ENCODE measurements around the gene CEP112.
"Not testable (repeated sequence)": the region's sequence is repeated elsewhere in the genome, so short reads cannot be mapped to it uniquely, and the experiment has no call there.

CEP112 gene

DNA sequence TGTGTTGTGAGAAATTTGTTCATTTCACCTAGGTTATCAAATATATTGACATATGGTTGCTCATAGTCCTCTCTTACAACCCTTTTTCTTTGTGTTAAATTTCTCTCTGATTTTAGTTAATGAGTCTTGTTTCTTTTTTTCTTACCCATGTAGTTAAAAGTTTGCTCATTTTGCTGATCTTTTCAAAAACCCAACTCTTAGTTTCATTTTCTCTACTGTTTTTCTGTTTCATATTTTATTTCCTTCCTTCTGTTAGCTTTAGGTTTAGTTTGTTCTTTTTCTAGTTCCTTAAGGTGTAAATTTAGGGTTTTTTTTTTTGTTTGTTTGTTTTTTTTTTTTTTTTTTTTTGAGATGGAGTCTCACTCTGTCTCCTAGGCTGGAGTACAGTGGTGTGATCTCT, 42.4 kb downstream of the CEP112 start:
- DNase-seq = no peak

DNA sequence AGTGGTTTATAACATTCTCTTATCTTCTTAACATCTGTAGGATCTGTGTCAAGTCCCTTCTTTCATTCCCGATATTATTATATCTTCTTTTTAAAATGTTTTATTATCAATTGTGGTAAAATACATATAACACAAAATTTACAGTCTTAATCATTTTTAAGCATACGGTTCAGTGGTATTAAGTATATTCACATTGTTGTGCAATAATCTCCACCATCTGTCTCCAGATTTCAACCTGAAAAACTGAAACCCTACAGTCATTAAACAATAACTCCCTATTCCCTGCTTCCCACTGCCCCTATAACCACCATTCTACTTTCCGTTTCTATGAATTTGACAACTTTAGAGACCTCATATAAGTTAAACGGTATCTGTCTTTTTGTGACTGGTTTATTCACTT, 45.5 kb downstream of the CEP112 start:
- no peak for DNase-seq

DNA sequence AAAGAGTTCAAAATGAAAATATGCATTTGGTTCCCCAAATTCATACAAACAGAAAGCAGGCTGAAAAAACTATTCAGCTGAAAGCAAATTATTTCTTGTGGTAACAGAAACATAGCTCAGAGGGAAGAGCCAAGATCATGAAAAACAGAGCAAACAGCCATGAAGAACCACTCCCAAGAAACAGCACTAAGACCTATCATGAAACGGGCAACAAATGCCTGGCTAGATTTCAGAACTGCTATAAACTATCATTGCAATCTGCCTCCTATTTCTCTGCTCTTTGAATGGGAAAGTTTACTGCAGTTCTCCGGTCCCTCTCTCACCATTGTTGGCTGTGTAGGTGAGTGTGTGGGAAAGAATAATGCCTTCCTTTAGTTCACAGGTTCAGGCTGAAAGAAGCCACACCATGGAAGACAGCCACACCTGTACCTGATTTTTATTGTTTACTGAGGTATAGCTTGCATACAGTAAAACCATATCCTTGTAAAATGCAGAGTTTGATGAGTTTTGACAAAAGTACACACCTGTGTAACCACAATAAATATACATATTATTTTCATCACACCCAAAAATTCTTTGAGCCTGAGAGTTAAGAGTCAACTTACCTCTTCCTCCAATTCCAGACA, 48.2 kb downstream of the CEP112 start:
- DNase-seq = no peak

DNA sequence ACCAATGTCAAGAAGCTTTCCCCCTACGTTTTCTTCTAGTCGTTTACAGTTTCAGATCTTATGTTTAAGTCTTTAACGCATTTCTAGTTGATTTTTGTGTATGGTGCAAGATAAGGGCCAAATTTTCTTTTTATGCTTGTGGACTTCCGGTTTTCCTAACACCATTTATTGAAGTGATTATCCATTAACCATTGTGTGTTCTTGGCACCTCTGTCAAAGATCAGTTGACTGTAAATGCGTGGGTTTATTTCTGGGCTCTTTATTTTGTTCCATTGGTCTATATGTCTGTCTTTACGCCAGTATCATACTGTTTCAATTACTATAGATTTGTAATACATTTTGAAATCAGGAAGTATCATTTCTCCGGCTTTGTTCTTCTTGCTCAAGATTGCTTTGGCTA, 49.5 kb downstream of the CEP112 start:
- no peak for DNase-seq

DNA sequence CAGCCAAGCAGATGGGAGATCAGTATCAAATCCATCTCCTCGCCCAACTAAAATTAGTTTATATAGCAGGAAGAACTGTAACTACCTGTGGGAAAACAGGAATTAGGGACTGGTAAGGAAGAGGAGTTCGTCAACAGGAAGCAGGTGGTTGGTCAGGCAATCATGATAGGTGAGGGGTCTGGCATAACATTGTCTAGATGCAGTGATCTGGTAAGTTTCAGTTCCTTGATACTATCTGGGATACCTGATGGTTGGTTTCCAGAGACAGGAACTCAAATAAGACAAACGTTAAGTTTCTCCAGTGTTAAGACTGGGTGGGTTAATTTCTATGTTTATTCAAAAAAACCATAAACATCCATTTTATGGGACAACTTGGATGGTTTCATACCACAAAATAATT, 53.8 kb downstream of the CEP112 start:
- no peak for DNase-seq

DNA sequence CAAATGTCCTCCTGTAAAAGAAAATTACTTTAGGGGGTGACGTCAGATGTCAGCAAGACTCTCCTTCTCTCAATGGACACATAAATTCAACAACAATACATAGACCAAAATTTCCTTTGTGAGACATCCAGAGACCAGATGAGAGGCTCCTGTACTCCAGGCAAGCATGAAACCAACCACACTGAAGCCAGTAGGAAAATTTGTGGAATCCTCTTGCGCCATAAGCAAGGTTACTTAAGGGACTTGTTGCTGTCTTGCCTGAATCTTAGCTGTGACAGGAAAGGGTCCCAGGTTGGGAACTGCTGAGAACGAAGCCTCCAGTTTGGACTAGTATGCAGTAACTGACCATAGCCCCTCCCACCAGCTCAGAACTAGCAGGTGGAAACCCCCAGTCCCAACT, 56.0 kb downstream of the CEP112 start:
- DNase-seq = no peak

DNA sequence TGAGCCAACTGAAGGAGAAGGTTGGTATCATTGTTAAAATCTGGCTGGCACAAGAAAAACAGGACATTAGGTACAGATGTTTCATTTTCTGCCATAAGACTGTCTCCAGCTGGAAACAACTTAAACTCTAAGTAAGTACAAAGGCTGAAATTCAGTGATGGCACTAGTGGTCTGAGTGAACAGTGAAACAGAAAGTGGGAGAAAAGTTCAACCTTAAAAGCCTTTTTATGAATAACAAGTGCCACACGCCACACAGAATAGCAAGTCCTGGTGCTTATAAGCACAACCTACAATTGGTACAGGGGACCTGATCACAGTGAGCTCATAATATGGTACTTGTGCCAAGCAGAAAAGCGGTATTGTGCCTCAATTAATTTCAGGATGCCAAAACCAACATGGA, 56.7 kb downstream of the CEP112 start:
- DNase-seq = no peak

DNA sequence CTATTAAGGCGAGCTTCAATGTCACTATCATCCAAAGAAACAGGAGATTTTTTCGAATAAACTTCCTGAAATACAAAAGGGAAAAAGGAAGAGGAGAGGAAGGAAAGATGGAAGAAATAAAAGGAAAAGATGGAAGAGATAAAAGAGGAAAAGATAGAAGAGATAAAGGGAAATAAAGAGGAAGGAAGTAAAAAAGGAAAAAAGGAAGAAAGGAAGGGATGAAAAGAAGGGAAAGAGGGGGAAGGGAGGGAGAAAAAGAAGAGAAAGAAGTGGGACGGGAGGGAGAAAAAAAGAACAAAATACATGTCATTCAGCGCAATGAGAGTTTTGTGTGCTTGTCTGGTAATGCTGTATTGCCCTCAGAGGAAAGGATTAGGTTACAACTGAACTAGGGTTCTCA, 62.2 kb downstream of the CEP112 start:
- DNase-seq = no peak

DNA sequence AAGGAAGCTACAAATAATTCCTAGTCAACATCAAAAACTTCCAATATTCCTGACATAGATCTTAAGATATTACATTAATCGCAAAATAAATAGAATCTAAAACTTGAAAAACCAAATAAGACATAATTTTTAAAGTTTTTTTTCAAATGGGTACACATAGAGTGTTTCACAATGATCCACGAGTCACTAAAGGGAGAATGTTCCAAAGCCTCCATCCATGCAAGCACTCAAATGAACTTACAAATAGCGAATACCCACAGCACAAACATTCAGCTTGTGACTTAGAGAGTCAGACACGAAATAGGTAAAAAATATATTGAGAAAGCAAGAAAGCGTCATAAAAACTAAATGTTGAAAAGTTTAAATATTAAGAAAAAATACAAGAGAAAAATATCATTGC, 65.7 kb downstream of the CEP112 start:
- no peak for DNase-seq

DNA sequence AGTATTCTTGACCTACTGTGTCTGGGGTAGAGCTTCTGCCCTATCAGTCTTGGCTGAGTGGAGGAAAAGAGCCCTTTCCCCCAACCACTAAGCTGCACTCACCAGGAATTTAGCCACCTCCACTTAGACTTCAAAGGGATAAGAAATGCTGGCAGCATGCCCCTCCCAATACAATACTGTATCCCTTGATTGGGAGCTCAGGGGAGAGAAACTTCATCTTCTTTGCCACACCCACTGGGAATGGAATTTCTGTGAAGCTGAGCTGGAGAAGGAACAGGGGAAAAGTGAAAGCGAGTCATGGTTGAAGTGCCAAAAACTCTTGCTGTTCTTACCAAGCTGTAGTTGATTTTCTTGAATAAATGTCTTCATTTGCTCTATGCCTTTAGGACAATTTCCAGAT, 68.8 kb downstream of the CEP112 start:
- no peak for DNase-seq

DNA sequence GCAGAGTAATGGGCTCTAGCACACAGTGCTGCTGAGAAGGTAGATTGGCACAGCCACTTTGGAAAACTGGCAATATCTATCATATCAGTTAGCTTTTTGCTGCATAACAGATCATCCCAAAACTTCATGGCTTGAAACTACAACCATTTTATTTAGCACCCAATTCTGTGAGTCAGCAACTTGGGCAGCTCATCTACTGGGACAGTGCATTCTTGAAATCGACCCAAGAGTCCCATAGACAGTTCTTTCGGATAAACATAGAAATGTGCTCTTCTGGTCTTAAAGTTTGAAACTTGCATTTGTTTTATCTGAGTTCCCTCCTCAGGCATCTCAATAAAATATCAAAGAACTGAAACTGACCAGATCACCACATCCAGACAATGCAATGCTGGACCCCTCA, 76.7 kb downstream of the CEP112 start:
- no peak for DNase-seq

DNA sequence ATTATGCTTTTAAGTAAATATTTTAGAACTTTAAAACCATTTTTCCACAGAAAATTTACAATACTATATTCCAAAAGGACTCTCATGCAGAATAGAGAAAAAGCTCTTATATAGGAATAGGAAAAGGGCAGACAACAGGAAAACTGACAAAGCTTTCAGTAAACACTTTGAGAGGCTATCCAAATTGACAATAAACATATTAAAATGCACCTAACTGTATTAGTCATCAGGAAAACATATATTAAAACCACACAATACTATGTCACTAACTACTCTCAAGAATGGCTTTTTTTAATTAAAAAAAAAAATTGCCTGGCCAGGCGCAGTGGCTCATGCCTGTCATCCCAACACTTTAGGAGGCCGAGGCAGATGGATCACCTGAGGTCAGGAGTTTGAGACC, 77.3 kb downstream of the CEP112 start:
- DNase-seq = no peak

DNA sequence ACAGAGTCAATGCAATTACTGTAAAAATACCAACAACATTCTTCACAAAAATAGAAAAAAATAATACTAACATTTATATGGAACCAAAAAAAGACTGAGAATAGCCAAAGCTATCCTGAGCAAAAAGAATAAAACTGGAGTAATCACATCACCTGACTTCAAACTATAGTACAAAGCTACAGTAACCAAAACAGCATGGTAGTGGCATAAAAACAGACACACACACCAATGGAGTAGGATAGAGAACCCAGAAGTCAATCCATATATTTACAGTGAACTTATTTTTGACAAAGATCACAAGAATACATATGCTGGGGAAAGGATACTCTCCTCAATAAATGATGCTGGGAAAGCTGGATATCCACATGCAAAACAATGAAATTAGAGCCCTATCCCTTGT, 84.2 kb downstream of the CEP112 start:
- no peak for DNase-seq

DNA sequence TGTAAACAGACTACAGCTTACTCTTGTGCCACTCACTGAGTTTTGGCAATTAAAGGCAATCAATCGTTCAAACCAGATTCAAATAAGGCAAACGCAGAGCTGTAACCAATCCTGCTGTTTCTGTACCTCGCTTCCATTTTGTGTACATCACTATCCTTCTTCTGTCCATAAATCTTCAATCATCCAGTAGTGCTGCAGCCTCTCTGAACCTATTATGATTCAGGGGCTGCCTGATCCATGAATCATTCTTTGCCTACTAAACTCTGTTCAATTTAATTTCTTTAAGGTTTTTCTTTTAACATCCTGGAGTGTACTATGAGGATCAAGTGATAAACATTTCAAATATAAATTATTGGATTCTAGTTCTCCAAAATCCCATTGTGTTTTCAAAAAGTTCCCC, 93.9 kb downstream of the CEP112 start:
- DNase-seq = no peak

DNA sequence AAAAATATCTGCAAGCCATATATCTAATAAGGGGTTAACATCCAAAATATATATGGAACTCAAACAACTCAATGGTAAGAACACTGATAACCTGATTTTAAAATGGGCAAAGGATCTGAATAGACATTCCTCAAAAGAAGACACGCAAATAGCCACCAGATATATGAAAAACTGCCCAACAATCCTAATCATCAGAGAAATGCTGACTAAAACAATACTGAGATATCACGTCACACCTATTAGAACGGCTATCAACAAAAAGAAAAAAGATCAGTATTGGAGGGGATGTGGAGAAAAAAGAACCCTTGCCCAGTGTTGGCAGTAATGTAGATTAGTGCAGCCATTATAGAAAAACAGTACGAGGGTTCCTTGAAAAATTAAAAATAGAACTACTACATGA, 97.2 kb downstream of the CEP112 start:
- DNase-seq = no peak

DNA sequence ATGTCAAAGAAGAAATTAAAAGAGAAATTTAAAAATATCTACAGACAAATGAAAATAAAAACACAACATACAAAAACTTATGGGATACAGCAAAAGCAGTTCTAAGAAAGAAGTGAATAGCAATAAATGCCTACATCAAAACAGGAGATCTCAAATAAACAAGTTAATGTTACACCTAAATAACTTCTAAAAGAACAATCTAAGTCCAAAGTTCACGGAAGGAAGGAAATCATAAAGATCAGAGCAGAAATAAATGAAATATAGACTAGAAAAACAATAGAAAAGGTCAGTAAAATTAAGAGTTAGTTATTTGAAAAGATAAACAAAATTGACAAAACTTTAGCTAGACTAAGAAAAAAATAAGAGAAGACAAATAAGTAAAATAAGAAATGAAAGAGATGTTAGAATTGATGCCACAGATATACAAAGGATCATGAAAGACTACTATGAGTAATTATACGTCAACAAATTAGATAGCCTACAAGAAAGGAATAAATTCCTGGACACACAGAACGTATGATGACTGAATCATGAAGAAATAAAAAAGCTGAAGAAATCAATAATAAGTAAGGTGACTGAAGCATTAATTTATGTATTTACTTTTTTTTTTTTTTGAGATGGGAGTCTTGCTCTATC, 100.4 kb downstream of the CEP112 start:
- DNase-seq = no peak

DNA sequence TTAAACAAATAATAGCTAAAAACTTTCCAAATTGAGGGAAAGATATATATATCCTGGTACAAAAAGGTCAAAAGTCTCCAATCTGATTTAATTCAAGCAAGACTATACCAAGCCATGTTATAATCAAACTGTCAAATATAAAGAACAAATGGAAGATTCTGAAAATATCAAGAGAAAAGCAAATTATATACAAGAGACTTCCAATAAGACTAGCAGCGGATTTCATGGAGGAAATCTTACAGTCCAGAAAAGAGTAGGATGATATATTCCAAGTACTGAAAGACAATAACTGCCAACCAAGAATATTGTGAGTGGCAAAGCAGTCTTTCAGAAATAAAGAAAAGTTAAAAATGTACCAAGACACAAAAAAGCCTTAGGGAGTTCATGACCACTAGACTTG, 102.2 kb downstream of the CEP112 start:
- no peak for DNase-seq

DNA sequence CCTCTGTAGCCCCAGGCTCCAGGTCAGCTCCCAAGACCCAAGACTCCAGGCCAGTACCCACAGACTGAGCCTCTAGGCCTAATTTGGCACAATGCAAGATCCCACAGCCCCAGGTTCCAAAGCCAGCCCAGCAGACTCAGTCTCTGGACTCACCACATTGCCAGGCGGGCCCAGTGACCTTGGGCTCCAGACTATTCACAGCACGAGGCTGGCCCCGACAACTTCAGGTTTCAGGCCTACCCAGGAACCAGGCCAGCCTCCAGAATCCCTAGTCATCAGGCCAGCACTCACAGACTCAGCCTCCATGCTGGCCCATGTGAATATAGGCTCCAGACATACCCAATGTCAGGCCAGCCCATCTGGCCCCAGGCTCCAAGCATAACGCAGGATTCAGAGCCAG, 103.8 kb downstream of the CEP112 start:
- no peak for DNase-seq

DNA sequence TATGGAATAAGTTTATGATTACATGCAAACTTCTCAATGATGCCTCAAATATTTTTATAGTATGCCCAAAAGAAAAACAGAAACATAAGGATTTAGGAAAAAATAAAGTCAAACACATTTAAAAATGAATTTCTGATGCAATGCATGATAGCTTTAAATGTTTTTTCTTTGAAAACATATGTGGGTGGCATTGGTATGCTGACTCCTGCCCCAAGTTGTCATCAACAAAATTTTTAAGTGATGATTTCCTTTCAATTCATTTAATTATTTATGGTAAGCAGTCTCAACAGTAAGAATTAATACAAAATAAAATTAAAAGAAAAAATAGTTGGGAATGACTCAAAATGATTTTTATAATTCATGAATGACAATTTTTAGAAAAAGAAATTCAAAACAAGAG, 104.9 kb downstream of the CEP112 start:
- DNase-seq = no peak

DNA sequence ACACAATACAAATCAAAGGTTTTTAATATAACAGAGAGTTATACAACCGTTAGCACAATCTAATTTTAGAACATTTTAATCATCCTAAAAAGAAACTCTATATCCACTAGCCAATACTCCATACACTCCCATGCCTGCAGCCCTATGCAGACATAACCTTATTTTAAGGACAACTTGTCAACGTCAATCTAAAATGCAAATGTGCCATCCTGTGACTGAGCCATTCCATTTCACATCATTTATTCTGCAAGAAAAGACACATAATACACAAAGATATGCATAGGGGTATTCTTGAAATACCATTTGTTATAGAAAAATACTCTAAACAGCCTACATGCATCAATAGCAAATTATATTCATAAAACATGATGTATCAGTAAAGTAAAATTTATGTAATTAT, 106.7 kb downstream of the CEP112 start:
- DNase-seq = no peak

DNA sequence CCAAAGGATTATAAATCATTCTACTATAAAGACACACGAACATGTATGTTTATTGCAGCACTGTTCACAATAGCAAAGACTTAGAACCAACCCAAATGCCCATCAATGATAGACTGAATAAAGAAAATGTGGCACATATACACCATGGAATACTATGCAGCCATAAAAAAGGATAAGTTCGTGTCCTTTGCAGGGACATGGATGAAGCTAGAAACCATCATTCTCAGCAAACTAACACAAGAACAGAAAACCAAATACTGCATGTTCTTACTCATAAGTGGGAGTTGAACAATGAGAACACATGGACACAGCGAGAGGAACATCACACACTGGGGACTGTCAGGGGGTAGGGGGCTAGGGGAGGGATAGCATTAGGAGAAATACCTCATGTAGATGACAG, 111.3 kb downstream of the CEP112 start:
- not testable (repeated sequence) for DNase-seq

DNA sequence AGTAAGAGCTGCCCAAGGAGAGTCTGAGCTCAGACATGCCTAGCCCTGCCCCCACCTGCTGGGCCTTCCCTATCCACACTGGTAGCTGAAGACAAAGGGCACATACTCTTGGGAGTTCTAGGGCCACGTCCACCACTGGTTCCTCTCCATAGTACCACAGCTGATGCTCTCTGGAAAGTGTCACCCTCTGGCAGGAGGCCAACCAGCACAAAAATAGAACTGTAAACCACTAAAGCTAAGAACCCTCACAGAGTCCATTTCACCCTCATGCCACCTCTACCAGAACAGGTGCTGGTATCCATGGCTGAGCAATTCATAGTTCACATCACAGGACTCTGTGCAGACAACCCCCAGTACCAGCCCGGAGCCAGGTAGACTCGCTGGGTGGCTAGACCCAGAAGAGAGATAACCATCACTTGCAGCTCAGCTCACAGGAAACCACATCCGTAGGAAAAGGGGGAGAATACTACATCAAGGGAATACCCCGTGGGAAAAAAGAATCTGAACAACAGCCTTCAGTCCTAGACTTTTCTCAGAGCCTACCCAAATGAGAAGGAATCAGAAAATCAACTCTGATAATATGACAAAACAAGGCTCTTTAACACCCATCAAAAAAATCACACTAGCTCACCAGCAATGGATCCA, 115.3 kb downstream of the CEP112 start:
- no peak for DNase-seq

DNA sequence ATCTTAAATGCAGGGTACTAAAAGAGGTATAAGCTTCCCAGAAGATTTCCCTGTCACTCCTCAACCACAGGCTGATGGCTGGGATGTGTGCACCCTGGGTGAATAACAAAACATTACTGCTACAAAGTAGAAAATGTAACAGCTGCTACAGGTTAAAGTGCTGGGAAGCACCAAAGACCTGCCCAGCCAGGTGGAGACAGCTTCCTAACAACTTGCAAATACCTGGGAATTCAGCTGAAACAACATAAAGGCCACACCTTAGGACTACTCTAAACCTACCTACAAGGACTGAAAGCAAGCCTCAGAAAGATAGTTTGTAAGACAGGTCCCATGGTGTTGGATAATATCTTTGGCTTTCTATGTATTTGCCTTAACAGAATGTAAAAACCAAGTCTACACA, 118.5 kb downstream of the CEP112 start:
- DNase-seq = no peak

DNA sequence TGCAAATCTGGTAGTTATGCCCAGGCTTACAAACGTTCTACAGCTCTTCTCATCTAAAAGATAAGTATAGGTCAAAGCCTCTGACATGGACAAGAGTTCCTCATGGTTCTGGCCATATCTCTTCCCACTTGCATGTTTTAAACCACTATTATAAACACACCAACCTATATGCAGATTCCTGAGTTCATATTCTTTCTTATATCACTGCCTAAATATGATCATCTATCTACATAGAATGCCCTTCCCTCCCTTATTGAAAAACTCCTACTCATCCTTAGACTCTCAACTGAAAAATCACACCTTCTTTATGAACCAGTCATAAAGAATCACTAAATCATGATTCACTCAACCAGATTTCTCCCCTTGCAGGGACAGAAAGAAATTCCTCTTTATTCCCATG, 128.2 kb downstream of the CEP112 start:
- no peak for DNase-seq

DNA sequence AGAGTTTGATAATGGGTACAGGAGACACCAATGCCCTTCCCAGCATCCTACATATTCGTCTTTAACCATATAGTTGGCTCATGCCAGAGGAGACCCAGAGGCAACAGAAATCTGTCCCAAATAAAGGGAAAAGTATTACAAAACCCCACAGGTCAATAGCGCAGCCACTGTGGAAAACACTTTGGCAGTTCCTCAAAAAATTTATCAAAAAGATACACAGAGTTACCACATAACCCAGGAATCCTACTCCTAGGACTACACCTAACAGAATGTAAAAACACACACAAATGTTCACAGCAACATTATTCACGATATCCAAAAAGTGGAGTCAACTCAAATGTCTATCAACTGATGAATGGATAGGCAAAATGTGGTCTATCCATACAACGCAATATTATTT, 135.8 kb downstream of the CEP112 start:
- no peak for DNase-seq

Measured in right forelimb (tissue), 1 donor.